Mucosa of descending colon (tissue), 3 donors: ENCODE data around the gene TMA16. TPM values are rescaled to one million over a fixed set of nuclear protein-coding genes. Genes with fewer than 3 reads are reported as not detected.
"Not testable (repeated sequence)": the region's sequence is repeated elsewhere in the genome, so short reads cannot be mapped to it uniquely, and the experiment has no call there.

ENCODE experiments used
- ATAC-seq: fragments of 200-7000 bp; cut with Tn5 transposase; one replicate; pipeline ENCODE4 v1.9.1; 2020; ENCODE audit warnings: mild to moderate bottlenecking, moderate library complexity
- DNase-seq, 3 donors: peaks; one replicate each; pipeline ENCODE4 v3.0.0-alpha.2; 2020
- H3K36me3 ChIP-seq: fragments of 200-600 bp; one replicate; pipeline ENCODE4 v1.8.0; 2021; ENCODE audit warnings: low read depth, mild to moderate bottlenecking
- H3K4me1 ChIP-seq: fragments of 200-600 bp; one replicate; pipeline ENCODE4 v1.8.0; 2021; ENCODE audit warnings: low read depth, mild to moderate bottlenecking
- H3K4me3 ChIP-seq: fragments of 200-600 bp; one replicate; pipeline ENCODE4 v1.8.0; 2021; ENCODE audit warnings: mild to moderate bottlenecking
- H3K9me3 ChIP-seq: fragments of 200-600 bp; one replicate; pipeline ENCODE4 v1.8.0; 2021; ENCODE audit warnings: mild to moderate bottlenecking
- intact Hi-C, 2 donors: fragments of 100-400 bp; cut with DNase I in 1 of 2; cut with micrococcal nuclease in 1 of 2; formaldehyde crosslinking; loops; one replicate each; pipeline versions ENCODE4 v1.11.0 to v1.11.1; 2022; cut with DNase I, micrococcal nuclease
- total RNA-seq, 3 donors: library from RNA; stranded (reverse); fragmentation: NEBNext Ultra II Directional in 2 of 3; extraction: Animal tissue kit (Norgen Biotek cat#: 25700) in 2 of 3; gene quantifications; one replicate each; pipeline versions ENCODE4 v1.2.1 to v1.2.4, GENCODE V29; 2021 to 2023
- TF ChIP-seq, protein P1 (sequence below): fragments of 200-600 bp; IDR thresholded peaks from one replicate; pipeline ENCODE4 v1.8.0; 2022; ENCODE audit warnings: antibody characterized with exemption, mild to moderate bottlenecking
- donor health status: DM: no; HTN: no; CAD: no; lungs with moderate emphysema.
- donor health status: DM: no; HTN: no; CAD: no.
- donor health status: DM: no; HTN: yes; CAD: no.

Gene TMA16
- total RNA-seq, 3 donors from 2014 or later, result 19.0 to 21.6 (median 19.1) TPM

DNA sequence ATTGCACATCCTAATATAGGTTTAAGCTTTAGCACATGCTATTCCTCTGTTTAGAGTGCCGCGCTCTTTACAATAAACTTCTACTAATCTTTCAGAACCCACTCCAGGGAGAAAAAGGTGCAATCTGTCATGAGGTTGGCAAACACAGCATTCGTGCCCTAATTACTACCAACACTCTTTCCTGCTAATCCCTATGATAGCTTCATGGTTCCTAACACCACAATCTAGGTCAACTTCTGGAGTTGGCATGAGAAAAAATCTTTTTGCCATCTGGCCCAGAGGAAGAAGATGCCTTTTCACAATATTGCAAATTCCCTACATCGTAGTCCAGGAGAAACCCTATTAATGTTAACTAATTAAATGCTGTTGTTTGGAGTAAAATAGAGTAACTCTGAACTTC, 39.6 kb downstream of the TMA16 start:
- TF ChIP-seq, protein P1, sequence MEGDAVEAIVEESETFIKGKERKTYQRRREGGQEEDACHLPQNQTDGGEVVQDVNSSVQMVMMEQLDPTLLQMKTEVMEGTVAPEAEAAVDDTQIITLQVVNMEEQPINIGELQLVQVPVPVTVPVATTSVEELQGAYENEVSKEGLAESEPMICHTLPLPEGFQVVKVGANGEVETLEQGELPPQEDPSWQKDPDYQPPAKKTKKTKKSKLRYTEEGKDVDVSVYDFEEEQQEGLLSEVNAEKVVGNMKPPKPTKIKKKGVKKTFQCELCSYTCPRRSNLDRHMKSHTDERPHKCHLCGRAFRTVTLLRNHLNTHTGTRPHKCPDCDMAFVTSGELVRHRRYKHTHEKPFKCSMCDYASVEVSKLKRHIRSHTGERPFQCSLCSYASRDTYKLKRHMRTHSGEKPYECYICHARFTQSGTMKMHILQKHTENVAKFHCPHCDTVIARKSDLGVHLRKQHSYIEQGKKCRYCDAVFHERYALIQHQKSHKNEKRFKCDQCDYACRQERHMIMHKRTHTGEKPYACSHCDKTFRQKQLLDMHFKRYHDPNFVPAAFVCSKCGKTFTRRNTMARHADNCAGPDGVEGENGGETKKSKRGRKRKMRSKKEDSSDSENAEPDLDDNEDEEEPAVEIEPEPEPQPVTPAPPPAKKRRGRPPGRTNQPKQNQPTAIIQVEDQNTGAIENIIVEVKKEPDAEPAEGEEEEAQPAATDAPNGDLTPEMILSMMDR, result no peak
- no peak overlapping the region for H3K4me3 ChIP-seq
- H3K4me1 ChIP-seq, result no peaks in the 10 kb centered on the region
- H3K9me3 ChIP-seq, result no peaks in the 10 kb centered on the region
- intact Hi-C loops, result no loop called here
- no peaks in the 10 kb centered on the region for H3K36me3 ChIP-seq
- DNase-seq (no peak), ATAC-seq (no peak)

DNA sequence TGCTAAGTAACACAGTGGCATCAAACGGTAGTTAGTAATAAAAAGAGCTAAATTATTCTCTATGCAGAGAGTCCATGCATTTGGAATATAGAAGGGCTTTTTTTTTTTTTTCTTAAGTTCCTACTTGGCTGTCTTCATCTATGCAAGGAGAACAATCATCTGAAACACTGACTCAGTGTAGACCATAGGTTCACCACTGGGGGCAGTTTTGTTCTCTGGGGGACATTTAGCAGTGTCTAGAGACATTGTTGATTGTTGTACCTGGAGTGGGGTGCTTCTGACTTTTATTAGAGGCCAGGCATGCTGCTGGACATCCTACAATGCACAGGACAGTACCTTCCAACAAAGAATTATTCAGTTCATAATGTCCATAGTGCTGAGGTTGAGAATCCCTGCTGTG, 41.2 kb downstream of the TMA16 start:
- intact Hi-C loops, result no loop called here
- H3K9me3 ChIP-seq, result no peaks in the 10 kb centered on the region
- H3K36me3 ChIP-seq, result no peaks in the 10 kb centered on the region
- no peak for ATAC-seq
- TF ChIP-seq, protein P1, result no peak
- no peak for DNase-seq
- H3K4me1 ChIP-seq, result no peaks in the 10 kb centered on the region
- H3K4me3 ChIP-seq, result no peak overlapping the region

DNA sequence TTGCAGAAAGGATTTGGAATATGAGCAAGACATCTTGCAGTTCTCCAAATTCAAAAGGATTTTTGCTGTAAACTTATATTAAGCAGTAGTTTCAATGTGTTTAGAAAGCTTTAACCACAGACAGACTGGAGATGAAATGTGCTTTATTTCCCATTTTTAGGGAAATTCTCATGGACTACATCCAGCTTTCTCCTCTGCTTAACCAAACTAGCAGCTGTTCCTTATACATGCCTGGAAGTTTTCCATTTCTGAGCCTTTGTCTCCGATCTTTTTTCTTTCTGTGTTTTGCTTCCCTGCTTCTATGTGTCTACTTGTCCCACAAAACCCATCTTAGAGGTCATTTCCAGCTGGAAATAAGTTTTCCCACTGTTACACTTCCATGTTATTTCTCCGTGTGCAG, 41.6 kb downstream of the TMA16 start:
- no peaks in the 10 kb centered on the region for H3K9me3 ChIP-seq
- DNase-seq (no peak), ATAC-seq (no peak)
- H3K4me3 ChIP-seq, result no peak overlapping the region
- no peaks in the 10 kb centered on the region for H3K4me1 ChIP-seq
- TF ChIP-seq, protein P1, result no peak
- H3K36me3 ChIP-seq, result no peaks in the 10 kb centered on the region
- intact Hi-C loops, result no loop called here

DNA sequence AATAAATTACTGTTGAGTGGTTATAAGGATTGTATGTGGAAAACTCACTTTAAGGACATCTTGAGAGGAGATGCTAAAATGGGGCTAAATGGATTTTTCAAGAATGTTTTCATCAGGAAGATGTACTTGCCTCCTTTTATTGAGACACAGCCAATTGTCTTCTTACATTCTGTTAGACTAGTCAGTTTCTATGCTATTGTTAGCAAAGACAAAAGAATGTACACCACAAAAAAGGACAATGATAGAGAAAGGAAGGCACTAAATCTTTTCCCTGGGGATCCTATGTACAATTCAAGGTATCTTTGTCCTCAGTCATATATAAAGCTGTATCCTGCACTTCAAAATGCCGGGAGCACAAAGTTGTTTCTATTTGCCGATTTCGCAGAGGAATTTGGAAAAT, 42.6 kb downstream of the TMA16 start:
- no peaks in the 10 kb centered on the region for H3K9me3 ChIP-seq
- TF ChIP-seq, protein P1, result no peak
- H3K36me3 ChIP-seq, result no peaks in the 10 kb centered on the region
- DNase-seq, result no peak
- no peaks in the 10 kb centered on the region for H3K4me1 ChIP-seq
- no peak for ATAC-seq
- intact Hi-C loops, result no loop called here
- H3K4me3 ChIP-seq, result no peak overlapping the region

DNA sequence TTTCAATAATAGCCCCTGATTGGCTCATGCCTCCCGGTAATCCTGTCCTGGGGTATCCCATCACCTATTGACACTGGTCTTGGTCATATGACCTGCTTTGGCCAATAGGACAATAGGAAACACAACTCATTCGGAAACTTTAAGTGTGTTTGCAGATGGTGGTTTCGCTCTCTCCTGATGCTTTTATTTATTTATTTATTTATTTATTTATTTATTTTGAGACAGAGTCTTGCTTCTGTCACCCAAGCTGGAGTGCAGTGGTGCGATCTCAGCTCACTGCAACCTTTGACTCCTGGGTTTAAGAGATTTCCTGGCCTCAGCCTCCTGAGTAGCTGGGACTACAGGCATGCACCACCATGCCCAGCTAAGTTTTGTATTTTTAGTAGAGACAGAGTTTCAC, 44.3 kb downstream of the TMA16 start:
- DNase-seq, intact Hi-C loops, H3K4me1 ChIP-seq, ATAC-seq, H3K36me3 ChIP-seq, H3K9me3 ChIP-seq, H3K4me3 ChIP-seq: not testable (repeated sequence)

DNA sequence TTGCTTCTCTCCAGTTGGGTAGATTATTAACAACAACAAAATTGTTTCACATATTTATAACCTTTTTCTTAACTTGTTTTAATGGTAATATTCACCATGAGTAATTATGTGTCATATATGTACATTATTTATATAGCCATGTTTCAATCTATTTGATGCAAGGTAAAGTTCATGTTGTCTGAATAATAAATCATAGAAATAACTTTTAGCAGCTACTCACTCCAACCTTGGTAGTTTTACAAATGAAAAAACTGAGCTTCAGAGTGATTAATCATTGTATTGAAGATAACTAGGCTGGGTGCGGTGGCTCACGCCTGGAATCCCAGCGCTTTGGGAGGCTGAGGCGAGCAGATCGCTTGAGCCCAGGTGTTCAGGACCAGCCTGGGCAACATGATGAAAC, 46.0 kb downstream of the TMA16 start:
- Histone ChIP-seq H3K4me1 (no peaks in the 10 kb centered on the region), H3K4me3 (no peak overlapping the region), H3K9me3 (no peaks in the 10 kb centered on the region), H3K36me3 (no peaks in the 10 kb centered on the region)
- intact Hi-C loops, result loop anchor here in 1 of 2 donors (10.0 kb wide), 1 partner anchor 56 kb away; no protein-coding TSS in a partner anchor
- DNase-seq, result no peak
- no peak for ATAC-seq
- TF ChIP-seq, protein P1, result no peak
